HG03354 (cell line): ENCODE results near the gene NPIPB4.

Experiments used
- ATAC-seq: cut with Tn5 transposase; IDR thresholded peaks from one replicate; pipeline ENCODE4 v1.9.1; 2021; ENCODE audit warnings: mild to moderate bottlenecking; ENCODE audit not compliant: unreplicated experiment, poor library complexity, severe bottlenecking

Gene NPIPB4

GRCh38 chr16:21790506-21790905, 67.0 kb downstream of the NPIPB4 start:
- peak; percentile 65 for ATAC-seq
